Measurements from ENCODE around the gene PCK2. TPM values are rescaled to one million over a fixed set of nuclear protein-coding genes. Genes with fewer than 3 reads are reported as not detected.

PCK2 gene
- total RNA-seq, 1 experiment from 2014 or later = 48.9 TPM

GRCh38 chr14:24052656-24053547, 41.2 kb upstream of the PCK2 start:
- H2BK5ac ChIP-seq (ENCODE audit: insufficient read length, low read length) = no peak overlapping the region
- WGBS (ENCODE audit: extremely low coverage, insufficient read length, low lambda C conversion rate) = no CpG with 5 or more reads among the region's 20 CpGs
- no peaks in the 10 kb centered on the region; a peak in 1 of 5 replicates for H3K9me3 Mint-ChIP-seq
- no peaks in the 10 kb centered on the region for H3K27me3 ChIP-seq (ENCODE audit: insufficient read depth, low read length)
- peaks cover 15 to 20% of the 10 kb centered on the region in 2 experiments for H3K4me1 Mint-ChIP-seq
- H3K56ac ChIP-seq (ENCODE audit: insufficient read length, low read depth, low read length) = no peak overlapping the region
- peaks cover 8% of the 10 kb centered on the region for H3K27me3 Mint-ChIP-seq (ENCODE audit: low read depth)
- H3K23me2 ChIP-seq (ENCODE audit: insufficient read length, low read depth, low read length, poor library complexity, severe bottlenecking) = peaks cover 8% of the 10 kb centered on the region
- H3K79me1 ChIP-seq (ENCODE audit: insufficient read depth, low read depth, low read length, poor library complexity, severe bottlenecking) = no peaks in the 10 kb centered on the region
- H4K5ac ChIP-seq (ENCODE audit: insufficient read length, low read depth, low read length) = no peak overlapping the region
- DNase-seq = no peak
- H2BK12ac ChIP-seq (ENCODE audit: insufficient read length, low read depth, low read length) = no peak overlapping the region
- H3K4me1 ChIP-seq (ENCODE audit: insufficient read depth, low read length) = no peaks in the 10 kb centered on the region
- H3K36me3 Mint-ChIP-seq (ENCODE audit: insufficient read depth in 1 of 3, low read depth in 3 of 3) = peaks cover 0 to 6% (median 3%) of the 10 kb centered on the region in 3 experiments; a peak in 5 of 7 replicates
- H3K18ac ChIP-seq (ENCODE audit: insufficient read length, low read depth, low read length) = no peak overlapping the region
- no peak overlapping the region for H3K23ac ChIP-seq (ENCODE audit: insufficient read length, low read depth, low read length)
- H2BK15ac ChIP-seq (ENCODE audit: low read depth, low read length) = no peak overlapping the region
- peak overlapping the region; percentile 76 for H3K4me2 ChIP-seq (ENCODE audit: insufficient read depth, insufficient read length, low read length)
- no peak overlapping the region for H4K91ac ChIP-seq (ENCODE audit: insufficient read length, low read depth, low read length)
- no peak overlapping the region for H3K27ac ChIP-seq (ENCODE audit: insufficient read length, low read depth, low read length)
- H3K9ac ChIP-seq (ENCODE audit: extremely low read depth, insufficient read length, low read length) = no peak overlapping the region
- no peaks in the 10 kb centered on the region for H3K9me3 ChIP-seq (ENCODE audit: control insufficient read depth, low read depth, low read length)
- peak overlapping the region; percentile 73 to 77 for H3K4me3 Mint-ChIP-seq
- no peak overlapping the region for H2AK5ac ChIP-seq (ENCODE audit: insufficient read length, low read length)
- no peak overlapping the region for H2BK20ac ChIP-seq (ENCODE audit: low read depth, low read length, poor library complexity, severe bottlenecking)
- no peak overlapping the region for H3K4ac ChIP-seq (ENCODE audit: low read depth, low read length)
- no peak overlapping the region for H2BK120ac ChIP-seq (ENCODE audit: low read depth, low read length, poor library complexity, severe bottlenecking)
- H2AFZ ChIP-seq (ENCODE audit: low read length) = no peak overlapping the region
- no peak overlapping the region for H3T11ph ChIP-seq (ENCODE audit: low read length)
- H3K14ac ChIP-seq (ENCODE audit: insufficient read depth, low read length) = no peak overlapping the region
- no peaks in the 10 kb centered on the region for H3K79me2 ChIP-seq (ENCODE audit: insufficient read depth, low read length)
- H3K27ac Mint-ChIP-seq = no peak overlapping the region
- no peak for TF ChIP-seq CTCF (conservative IDR thresholded peaks at IDR 0.05)
- peaks cover 2% of the 10 kb centered on the region for H4K20me1 ChIP-seq (ENCODE audit: control insufficient read depth, insufficient read depth, insufficient read length)
- H4K8ac ChIP-seq (replicated peaks; ENCODE audit: insufficient read length, low read depth, low read length) = no peak overlapping the region

Measured in H9 (cell line).